Left cardiac atrium (tissue), 4 donors: Measurements from ENCODE around the gene FGGY. TPM values are rescaled to one million over a fixed set of nuclear protein-coding genes. Genes with fewer than 3 reads are reported as not detected.

Experiments
- ATAC-seq, 2 donors: fragments of 200-7000 bp; cut with Tn5 transposase; one replicate each; pipeline ENCODE4 v1.9.1; 2020; ENCODE audit warnings: mild to moderate bottlenecking in 2 of 2, moderate library complexity in 2 of 2
- DNase-seq: peaks from one replicate; pipeline ENCODE4 v3.0.0-alpha.2; 2020
- intact Hi-C, 2 donors: fragments of 100-400 bp; cut with DNase I; formaldehyde crosslinking; loops; one replicate each; pipeline versions ENCODE4 v1.14.1 to v1.15.1; 2022 to 2023
- total RNA-seq, 2 donors: library from RNA; stranded (reverse); fragmentation: NEBNext Ultra II Directional; extraction: Animal tissue kit (Norgen Biotek cat#: 25700); gene quantifications; one replicate each; pipeline ENCODE4 v1.2.1, GENCODE V29; 2021
- donor health status: DM: no; HTN: yes; CAD: no.
- donor health status: DM: no; HTN: yes; CAD: no; lungs with severe emphysema.
- donor health status: DM: yes; HTN: yes; CAD: no.
- donor health status: Dilated cardiomyopathy.

FGGY gene
- total RNA-seq, 2 donors from 2014 or later = 14.0 to 21.6 TPM

GRCh38 chr1:59309392-59309791 is 12.5 kb downstream of the FGGY start:
- intact Hi-C loops = no loop called here
- ATAC-seq = no peak
- no peak for DNase-seq

GRCh38 chr1:59309795-59310548 is 13.1 kb downstream of the FGGY start:
- no peak for ATAC-seq
- no peak for DNase-seq
- intact Hi-C loops = no loop called here

GRCh38 chr1:59310549-59311250 is 13.8 kb downstream of the FGGY start:
- intact Hi-C loops = no loop called here
- DNase-seq = no peak
- no peak for ATAC-seq

- intact Hi-C loops = no loop called here
- DNase-seq (no peak), ATAC-seq (no peak)
Observed at GRCh38 chr1:59314776-59315528, 18.1 kb downstream of the FGGY start.

- intact Hi-C loops = no loop called here
- ATAC-seq = no peak
Observed at GRCh38 chr1:59315529-59316463, 18.9 kb downstream of the FGGY start.

DNA sequence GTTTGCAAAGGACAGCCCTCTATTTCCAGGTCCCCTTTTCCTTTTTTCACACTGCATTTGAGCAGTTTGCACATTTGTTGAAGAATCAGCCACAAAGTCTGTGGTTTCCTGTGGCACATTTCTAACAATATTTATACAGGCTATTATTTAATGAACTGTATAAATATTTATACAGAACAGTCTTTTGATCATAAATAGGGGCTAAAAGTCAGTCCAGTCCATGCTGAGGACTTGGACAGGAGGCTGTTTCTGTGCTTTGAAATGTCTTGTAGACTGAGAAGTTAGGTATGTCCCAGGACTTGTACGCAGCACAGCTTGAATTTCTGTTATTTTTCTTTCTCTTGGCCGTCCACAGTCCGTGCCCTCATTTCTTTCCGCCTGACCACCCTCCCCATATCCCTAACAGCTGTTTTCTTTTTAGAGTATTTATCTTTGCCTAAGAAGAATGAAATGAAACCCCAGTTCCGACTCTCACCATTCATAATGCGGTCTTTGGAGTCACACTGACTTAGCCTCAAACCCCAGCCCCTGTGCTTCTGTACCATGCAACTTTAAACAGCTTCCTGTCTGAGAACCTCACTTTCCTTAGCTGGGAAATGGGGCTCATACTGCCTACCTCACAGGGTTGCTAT is 19.7 kb downstream of the FGGY start:
- intact Hi-C loops = no loop called here
- ATAC-seq (peak; percentile 47 to 62), DNase-seq (no peak)

More at GRCh38 chr1:59315529-59316463, 18.9 kb downstream of the FGGY start:
- no peak for DNase-seq

GRCh38 chr1:59317343-59317742 is 20.4 kb downstream of the FGGY start:
- no peak for ATAC-seq
- no peak for DNase-seq
- intact Hi-C loops = no loop called here

- ATAC-seq (no peak), DNase-seq (no peak)
- intact Hi-C loops = no loop called here
Observed at GRCh38 chr1:59317780-59318179, 20.9 kb downstream of the FGGY start.

DNA sequence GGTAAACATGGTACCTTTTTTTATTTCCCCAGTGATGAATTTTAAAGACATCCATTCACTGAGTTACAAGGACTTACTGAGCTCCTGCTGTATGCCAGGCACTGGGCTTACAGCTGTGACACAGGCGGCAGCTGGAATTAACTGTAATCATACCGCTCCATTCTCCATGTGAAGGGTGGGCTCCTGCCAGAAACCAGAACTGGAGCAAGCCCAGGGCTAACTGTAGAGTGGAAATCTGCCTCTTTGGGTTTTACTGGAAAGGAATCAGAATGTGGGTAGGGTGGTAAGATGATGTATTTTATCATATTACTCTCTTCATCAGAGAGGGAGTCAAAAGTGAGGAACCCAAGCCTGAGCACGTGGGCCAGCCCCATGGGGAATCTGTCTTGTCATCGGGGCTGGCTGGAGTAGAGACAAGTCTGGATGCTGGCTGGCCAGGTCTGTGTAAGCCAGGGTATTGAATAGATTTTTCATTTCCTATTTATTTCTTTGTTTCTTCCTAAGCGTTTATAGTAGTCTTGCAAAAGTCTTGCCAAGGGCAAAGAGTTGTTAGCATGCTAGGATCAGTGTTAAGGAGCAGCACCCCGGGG is 21.5 kb downstream of the FGGY start:
- no peak for DNase-seq
- ATAC-seq = peak; percentile 55 to 58
- intact Hi-C loops = no loop called here

DNA sequence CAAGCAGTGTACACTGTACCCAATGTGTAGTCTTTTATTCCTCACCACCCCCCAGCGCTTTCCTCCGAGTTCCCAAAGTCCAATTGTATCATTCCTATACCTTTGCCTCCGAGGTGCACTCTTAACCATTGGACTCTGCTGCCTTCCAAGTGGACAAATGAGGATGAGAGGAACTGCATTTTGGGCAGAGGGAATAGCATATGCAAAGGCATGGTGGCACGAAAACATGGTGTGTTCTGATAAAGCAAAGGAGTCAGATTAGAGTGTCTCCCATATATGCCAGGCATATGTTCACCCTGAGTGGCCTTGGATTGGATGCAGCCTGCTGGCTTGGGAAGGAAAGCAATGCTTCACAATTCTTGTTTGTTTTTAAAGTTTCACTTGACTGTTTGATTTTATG is 25.5 kb downstream of the FGGY start:
- ATAC-seq = no peak
- intact Hi-C loops = no loop called here
- DNase-seq = no peak

- intact Hi-C loops = no loop called here
- no peak for ATAC-seq
- no peak for DNase-seq
Observed at GRCh38 chr1:59322814-59323213, 25.9 kb downstream of the FGGY start.

- no peak for DNase-seq
- no peak for ATAC-seq
- intact Hi-C loops = no loop called here
Observed at GRCh38 chr1:59323879-59324278, 27.0 kb downstream of the FGGY start.

DNA sequence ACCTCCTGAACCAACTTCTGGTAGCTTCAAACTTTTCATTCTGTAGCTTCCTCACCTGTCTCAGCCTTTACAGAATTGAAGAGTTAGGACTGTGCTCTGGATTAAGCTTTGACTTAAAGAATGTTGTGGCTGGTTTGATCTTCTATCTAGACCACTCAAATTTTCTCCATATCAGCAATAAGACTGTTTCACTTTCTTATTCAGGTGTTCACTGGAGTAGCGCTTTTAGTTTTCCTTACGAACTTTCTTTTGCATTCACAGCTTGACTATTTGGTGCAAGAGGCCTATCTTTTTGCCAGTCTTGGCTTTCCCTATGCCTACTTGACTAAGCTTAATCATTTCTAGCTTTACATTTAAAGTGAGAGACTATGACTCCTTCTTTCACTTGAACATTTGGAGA is 31.5 kb downstream of the FGGY start:
- intact Hi-C loops = no loop called here
- ATAC-seq = no peak
- DNase-seq = no peak

DNA sequence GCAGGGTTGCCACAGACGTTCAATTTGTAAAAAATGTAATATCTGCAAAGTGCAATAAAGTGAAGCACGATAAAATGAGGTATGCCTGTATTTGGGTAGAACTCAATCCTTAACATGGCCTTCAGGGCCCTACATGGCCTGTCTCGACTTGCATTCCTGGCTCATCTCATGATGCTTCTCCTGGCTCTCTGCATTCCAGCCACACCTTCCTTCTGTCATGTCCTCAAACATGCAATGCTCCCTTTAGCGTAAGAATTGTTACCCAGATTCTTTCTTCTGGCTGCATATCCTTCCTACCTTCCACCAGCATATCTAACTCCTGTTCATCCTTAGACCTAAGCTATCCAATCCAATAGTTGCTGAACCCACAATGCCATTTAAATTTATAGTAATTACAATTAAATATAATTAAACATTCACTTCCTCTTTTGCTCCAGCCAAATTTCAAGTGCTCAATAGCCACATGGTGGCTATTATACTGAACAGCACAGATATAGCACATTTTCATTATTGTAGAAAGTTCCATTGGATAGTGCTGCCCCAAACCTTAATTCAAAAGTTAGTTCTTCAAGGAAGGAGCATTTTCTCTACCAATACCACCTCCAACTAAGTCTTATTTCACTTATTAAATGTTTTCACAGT is 32.6 kb downstream of the FGGY start:
- ATAC-seq = no peak

GRCh38 chr1:59331686-59332620 is 35.1 kb downstream of the FGGY start:
- no peak for ATAC-seq
- intact Hi-C loops = no loop called here
- DNase-seq = no peak

More for the DNA sequence above, 32.6 kb downstream of the FGGY start:
- intact Hi-C loops = no loop called here
- DNase-seq = no peak

GRCh38 chr1:59332983-59333382 is 36.1 kb downstream of the FGGY start:
- DNase-seq (no peak), ATAC-seq (no peak)
- intact Hi-C loops = no loop called here
